H1 (cell line): Measurements from ENCODE around the gene ETS1. TPM values are rescaled to one million over a fixed set of nuclear protein-coding genes. Genes with fewer than 3 reads are reported as not detected.

ENCODE experiments used
- CTCF ChIP-seq, 3 experiments: IDR thresholded peaks; 1 replicate in 2 of 3; 2 replicates in 1 of 3; pipeline versions ENCODE4 v1.5.1 to v1.6.1; 2011; ENCODE audit warnings: low read length in 3 of 3, mild to moderate bottlenecking in 3 of 3, inconsistent platforms in 2 of 3, low read depth in 1 of 3, moderate library complexity in 1 of 3; ENCODE audit not compliant: insufficient read depth in 1 of 3; ENCODE audit errors: control extremely low read depth in 1 of 3
- MAFK ChIP-seq: IDR thresholded peaks from 2 replicates; pipeline ENCODE4 v1.6.1; 2012; ENCODE audit warnings: low read depth, mild to moderate bottlenecking, improper control_type of control experiment, low read length
- polyA plus RNA-seq, 7 experiments: library from polyadenylated mRNA; depleted of rRNA in 3 of 7; stranded (reverse) in 5 of 7; unstranded in 2 of 7; fragments of >200 nt in 5 of 7; fragments of 200-250 nt in 2 of 7; gene quantifications; 1 replicate in 5 of 7; 2 replicates in 1 of 7; 4 replicates in 1 of 7; pipeline versions ENCODE4 v1.2.1 to v1.2.3, GENCODE V29; 2011 to 2013; ENCODE audit warnings: missing spikeins in 2 of 7, mixed read lengths in 2 of 7
- total RNA-seq: library from RNA; stranded (reverse); fragmentation: NEBNext Ultra II Directional; extraction: Animal tissue kit (Norgen Biotek cat#: 25700); gene quantifications from 2 replicates; pipeline ENCODE4 v1.2.1, GENCODE V29; 2021
- TF ChIP-seq, protein P1 (sequence below): IDR thresholded peaks from 2 replicates; pipeline ENCODE4 v1.6.1; 2011; ENCODE audit warnings: low read length, improper control_type of control experiment

The ETS1 gene
- total and polyA plus RNA-seq, 2 of the 8 experiments (the other 6 are each of a cell fraction or from before 2014, with no cell fraction given): 10.0 to 35.3 TPM

DNA sequence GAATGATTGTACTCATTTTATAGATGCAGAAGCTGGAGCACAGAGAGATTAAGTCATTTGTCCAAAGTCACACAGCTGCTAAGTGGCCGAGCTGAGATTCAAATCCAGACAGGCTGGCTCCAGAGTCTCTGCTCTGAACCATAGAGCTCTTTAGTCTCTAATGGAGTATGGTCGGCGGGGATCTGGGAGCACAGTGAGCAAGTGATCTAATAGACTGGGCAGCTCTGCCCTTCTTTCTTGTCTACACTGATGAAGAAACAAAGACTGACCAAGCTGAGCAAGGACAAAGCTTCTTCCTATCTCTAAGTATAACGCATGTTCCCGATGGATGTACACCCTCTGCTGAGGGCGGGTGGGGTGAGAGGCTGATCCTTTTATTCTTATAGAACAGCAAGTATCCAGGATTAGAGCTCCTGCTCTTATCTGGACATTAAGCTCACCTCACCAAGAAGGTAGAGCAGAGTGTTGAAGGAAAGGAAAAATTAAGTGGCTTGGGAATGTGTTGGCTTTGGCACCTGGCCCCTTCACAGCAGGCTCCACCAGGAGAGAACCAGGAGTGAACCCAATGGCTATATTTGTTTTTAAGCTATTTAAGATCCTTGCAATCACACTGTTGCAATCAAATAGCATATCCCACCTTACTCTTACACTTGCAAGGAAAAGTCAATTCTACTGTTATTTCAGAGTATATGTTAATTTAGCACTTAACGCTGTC is 68.7 kb downstream of the ETS1 start (continued):
- TF ChIP-seq, protein P1, sequence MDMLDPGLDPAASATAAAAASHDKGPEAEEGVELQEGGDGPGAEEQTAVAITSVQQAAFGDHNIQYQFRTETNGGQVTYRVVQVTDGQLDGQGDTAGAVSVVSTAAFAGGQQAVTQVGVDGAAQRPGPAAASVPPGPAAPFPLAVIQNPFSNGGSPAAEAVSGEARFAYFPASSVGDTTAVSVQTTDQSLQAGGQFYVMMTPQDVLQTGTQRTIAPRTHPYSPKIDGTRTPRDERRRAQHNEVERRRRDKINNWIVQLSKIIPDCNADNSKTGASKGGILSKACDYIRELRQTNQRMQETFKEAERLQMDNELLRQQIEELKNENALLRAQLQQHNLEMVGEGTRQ: no peak
- TF ChIP-seq CTCF (IDR thresholded peaks at IDR 0.05; ENCODE audit: control extremely low read depth in 1 of 3, insufficient read depth in 1 of 3, low read depth in 1 of 3, low read length in 3 of 3) (no peak), MAFK (no peak)
